Measurements from ENCODE around the gene FBXL5.

The FBXL5 gene

DNA sequence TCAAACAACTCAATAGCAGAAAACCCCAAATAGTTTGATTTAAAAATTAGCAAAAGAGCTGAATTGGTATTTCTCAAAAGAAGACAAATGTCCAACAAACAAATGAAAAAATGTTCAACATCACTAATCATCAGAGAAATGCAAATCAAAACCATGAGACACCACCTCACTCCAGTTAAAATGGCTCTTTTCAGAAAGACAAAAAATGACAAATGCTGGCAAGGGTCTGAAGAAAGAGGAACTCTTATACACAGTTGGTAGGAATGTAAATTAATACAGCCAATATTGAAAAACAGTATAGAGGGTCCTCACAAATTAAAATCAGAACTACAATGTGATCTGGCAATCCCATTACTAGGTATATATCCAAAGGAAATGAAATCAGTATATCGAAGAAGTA, 70.4 kb downstream of the FBXL5 start:
- no peak overlapping the region for H3K27ac ChIP-seq (ENCODE audit: poor library complexity, severe bottlenecking)
- H3K36me3 ChIP-seq (ENCODE audit: low read depth) = peaks cover 6% of the 10 kb centered on the region
- ATAC-seq (ENCODE audit: low read depth) = no peak
- H3K4me3 ChIP-seq (ENCODE audit: severe bottlenecking) = no peak overlapping the region
- DNase-seq (ENCODE audit: low spot score) = no peak
- H3K27me3 ChIP-seq (ENCODE audit: insufficient read depth, poor library complexity, severe bottlenecking) = no peaks in the 10 kb centered on the region
- no peaks in the 10 kb centered on the region for H3K9me3 ChIP-seq (ENCODE audit: severe bottlenecking)
- TF ChIP-seq, protein P1, sequence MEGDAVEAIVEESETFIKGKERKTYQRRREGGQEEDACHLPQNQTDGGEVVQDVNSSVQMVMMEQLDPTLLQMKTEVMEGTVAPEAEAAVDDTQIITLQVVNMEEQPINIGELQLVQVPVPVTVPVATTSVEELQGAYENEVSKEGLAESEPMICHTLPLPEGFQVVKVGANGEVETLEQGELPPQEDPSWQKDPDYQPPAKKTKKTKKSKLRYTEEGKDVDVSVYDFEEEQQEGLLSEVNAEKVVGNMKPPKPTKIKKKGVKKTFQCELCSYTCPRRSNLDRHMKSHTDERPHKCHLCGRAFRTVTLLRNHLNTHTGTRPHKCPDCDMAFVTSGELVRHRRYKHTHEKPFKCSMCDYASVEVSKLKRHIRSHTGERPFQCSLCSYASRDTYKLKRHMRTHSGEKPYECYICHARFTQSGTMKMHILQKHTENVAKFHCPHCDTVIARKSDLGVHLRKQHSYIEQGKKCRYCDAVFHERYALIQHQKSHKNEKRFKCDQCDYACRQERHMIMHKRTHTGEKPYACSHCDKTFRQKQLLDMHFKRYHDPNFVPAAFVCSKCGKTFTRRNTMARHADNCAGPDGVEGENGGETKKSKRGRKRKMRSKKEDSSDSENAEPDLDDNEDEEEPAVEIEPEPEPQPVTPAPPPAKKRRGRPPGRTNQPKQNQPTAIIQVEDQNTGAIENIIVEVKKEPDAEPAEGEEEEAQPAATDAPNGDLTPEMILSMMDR (IDR thresholded peaks at IDR 0.05; ENCODE audit: poor library complexity, severe bottlenecking) = no peak
- H3K4me1 ChIP-seq (ENCODE audit: insufficient read depth, poor library complexity, severe bottlenecking) = no peaks in the 10 kb centered on the region

DNA sequence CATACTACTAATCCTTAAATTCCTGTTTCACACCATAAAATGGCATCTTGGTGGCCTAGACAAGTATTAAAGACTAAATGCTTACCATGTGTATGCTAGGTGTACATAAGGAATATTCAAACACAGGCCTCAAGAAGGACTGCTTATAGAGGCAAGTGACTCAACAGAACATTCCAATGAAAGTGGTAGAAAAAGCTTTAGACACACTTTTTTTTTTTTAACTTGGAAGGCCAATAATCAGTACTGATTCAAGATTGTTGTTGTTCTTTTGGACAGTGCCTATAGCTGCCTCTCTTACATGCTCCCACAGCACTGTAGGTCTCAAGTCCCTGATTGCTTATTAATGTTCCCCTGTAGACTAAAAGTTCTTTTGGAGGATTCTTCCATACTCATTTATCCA, 77.6 kb downstream of the FBXL5 start:
- TF ChIP-seq, protein P1 (IDR thresholded peaks at IDR 0.05; ENCODE audit: poor library complexity, severe bottlenecking) = no peak
- peaks cover 14% of the 10 kb centered on the region; the same call in 1 of the 2 replicates for H3K36me3 ChIP-seq (ENCODE audit: low read depth)
- ATAC-seq (ENCODE audit: low read depth) (no peak), DNase-seq (ENCODE audit: low spot score) (no peak)
- H3K27ac ChIP-seq (ENCODE audit: poor library complexity, severe bottlenecking) = no peak overlapping the region
- no peaks in the 10 kb centered on the region for H3K9me3 ChIP-seq (ENCODE audit: severe bottlenecking)
- H3K4me3 ChIP-seq (ENCODE audit: severe bottlenecking) = no peak overlapping the region
- H3K27me3 ChIP-seq (ENCODE audit: insufficient read depth, poor library complexity, severe bottlenecking) = no peaks in the 10 kb centered on the region
- H3K4me1 ChIP-seq (ENCODE audit: insufficient read depth, poor library complexity, severe bottlenecking) = no peaks in the 10 kb centered on the region

DNA sequence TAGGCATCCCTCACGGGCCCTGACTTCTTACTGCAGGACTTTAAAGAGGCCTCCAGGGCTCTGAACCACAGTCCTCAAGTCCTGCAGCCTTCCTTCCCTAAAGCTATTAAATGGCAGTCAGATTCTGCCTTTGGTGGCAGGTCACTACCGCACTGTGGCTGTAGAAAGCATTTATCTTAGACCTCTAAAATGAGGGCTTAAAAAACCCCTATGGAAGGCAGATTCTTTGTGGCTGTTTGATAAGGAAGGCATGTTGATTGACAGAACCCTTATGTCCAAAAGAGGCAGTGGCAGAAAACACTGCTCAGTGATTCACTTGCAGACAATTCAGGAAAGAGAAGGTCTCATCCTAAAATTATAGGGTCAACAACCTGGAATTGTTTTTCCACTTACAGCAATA, 79.2 kb downstream of the FBXL5 start:
- Histone ChIP-seq H3K4me1 (ENCODE audit: insufficient read depth, poor library complexity, severe bottlenecking) (no peaks in the 10 kb centered on the region), H3K36me3 (ENCODE audit: low read depth) (peaks cover 8% of the 10 kb centered on the region; the same call in 1 of the 2 replicates), H3K4me3 (ENCODE audit: severe bottlenecking) (no peak overlapping the region), H3K27me3 (ENCODE audit: insufficient read depth, poor library complexity, severe bottlenecking) (no peaks in the 10 kb centered on the region), H3K27ac (ENCODE audit: poor library complexity, severe bottlenecking) (no peak overlapping the region), H3K9me3 (ENCODE audit: severe bottlenecking) (no peaks in the 10 kb centered on the region)
- no peak for ATAC-seq (ENCODE audit: low read depth)
- no peak for DNase-seq (ENCODE audit: low spot score)
- TF ChIP-seq, protein P1 (IDR thresholded peaks at IDR 0.05; ENCODE audit: poor library complexity, severe bottlenecking) = no peak

DNA sequence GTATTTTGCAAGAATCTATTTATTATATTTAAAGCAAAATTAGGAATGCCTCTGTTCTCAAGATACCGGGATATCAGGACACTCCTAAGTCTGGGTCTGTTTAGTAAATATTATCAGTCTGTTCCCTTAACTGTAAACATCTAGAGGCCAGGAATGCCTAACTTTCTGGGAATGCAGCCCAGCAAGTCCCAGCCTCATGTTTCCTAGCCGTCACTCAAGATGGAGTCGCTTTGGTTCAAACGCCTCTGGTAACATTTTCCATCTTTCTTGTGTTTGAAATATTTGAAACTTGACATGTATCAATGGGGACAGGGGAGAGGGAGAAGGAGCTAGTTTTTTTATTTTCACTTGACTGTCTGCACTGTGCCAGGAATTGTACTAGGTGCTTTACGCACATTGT, 85.4 kb downstream of the FBXL5 start:
- ATAC-seq (ENCODE audit: low read depth) (no peak), DNase-seq (ENCODE audit: low spot score) (no peak)
- no peak overlapping the region for H3K4me3 ChIP-seq (ENCODE audit: severe bottlenecking)
- no peaks in the 10 kb centered on the region for H3K9me3 ChIP-seq (ENCODE audit: severe bottlenecking)
- H3K27me3 ChIP-seq (ENCODE audit: insufficient read depth, poor library complexity, severe bottlenecking) = no peaks in the 10 kb centered on the region
- H3K27ac ChIP-seq (ENCODE audit: poor library complexity, severe bottlenecking) = no peak overlapping the region
- TF ChIP-seq, protein P1 (IDR thresholded peaks at IDR 0.05; ENCODE audit: poor library complexity, severe bottlenecking) = no peak
- no peaks in the 10 kb centered on the region for H3K4me1 ChIP-seq (ENCODE audit: insufficient read depth, poor library complexity, severe bottlenecking)
- peaks cover 26% of the 10 kb centered on the region for H3K36me3 ChIP-seq (ENCODE audit: low read depth)

DNA sequence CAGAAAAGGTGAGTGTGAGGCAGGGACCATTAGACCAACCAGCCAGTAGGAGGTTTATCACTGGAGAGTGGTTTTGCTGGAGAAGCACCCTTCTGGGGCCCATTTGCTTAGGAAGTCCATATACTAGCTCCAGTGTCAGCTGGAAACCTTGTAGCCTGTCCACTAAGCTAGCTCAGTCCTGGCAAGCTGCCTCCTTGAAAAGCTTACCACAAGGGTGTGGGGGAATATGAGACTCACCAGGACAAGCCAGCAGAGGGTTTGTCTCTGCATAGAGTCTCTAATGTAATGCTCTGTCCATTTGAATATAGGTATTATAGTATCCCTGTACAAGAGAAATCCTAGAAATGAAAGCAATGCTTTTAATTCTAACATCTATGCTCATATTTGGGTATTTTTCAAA, 86.3 kb downstream of the FBXL5 start:
- Histone ChIP-seq H3K27me3 (ENCODE audit: insufficient read depth, poor library complexity, severe bottlenecking) (no peaks in the 10 kb centered on the region), H3K4me1 (ENCODE audit: insufficient read depth, poor library complexity, severe bottlenecking) (no peaks in the 10 kb centered on the region), H3K27ac (ENCODE audit: poor library complexity, severe bottlenecking) (no peak overlapping the region), H3K9me3 (ENCODE audit: severe bottlenecking) (no peaks in the 10 kb centered on the region), H3K4me3 (ENCODE audit: severe bottlenecking) (no peak overlapping the region), H3K36me3 (ENCODE audit: low read depth) (peaks cover 20% of the 10 kb centered on the region)
- DNase-seq (ENCODE audit: low spot score) (no peak), ATAC-seq (ENCODE audit: low read depth) (no peak)
- TF ChIP-seq, protein P1 (IDR thresholded peaks at IDR 0.05; ENCODE audit: poor library complexity, severe bottlenecking) = no peak

All from RWPE2 (cell line).